Measurements from ENCODE around the gene NOX1. TPM values are rescaled to one million over a fixed set of nuclear protein-coding genes. Genes with fewer than 3 reads are reported as not detected.
"Not testable (repeated sequence)": the region's sequence is repeated elsewhere in the genome, so short reads cannot be mapped to it uniquely, and the experiment has no call there.

Gene NOX1
- total and polyA plus RNA-seq, 7 donors = not detected

- Histone ChIP-seq H3K36me3 (ENCODE audit: insufficient read depth in 1 of 2, low read depth in 1 of 2) (no peaks in the 10 kb centered on the region), H3K9me3 (peaks cover 8% of the 10 kb centered on the region), H3K4me1 (no peaks in the 10 kb centered on the region), H3K4me3 (no peak overlapping the region), H3K27me3 (ENCODE audit: insufficient read depth in 3 of 3, low read length in 2 of 3) (peaks cover 0 to 4% (median 0%) of the 10 kb centered on the region in 3 donors), H3K27ac (no peak overlapping the region)
- 72 to 80% (median 80%) methylated on average over 3 of the region's 3 CpGs for WGBS, 3 donors
- intact Hi-C loops (cut with DNase I) = no loop called here
- DNase-seq (no peak), ATAC-seq (no peak)
- no peak for TF ChIP-seq CTCF (IDR thresholded peaks at IDR 0.05)
Measured at GRCh38 chrX:100802843-100803242, 71.3 kb downstream of the NOX1 start.

- no peak for TF ChIP-seq CTCF (IDR thresholded peaks at IDR 0.05)
Measured at GRCh38 chrX:100798484-100799214, 75.5 kb downstream of the NOX1 start.

GRCh38 chrX:100797359-100797758 is 76.8 kb downstream of the NOX1 start:
- intact Hi-C loops (cut with DNase I) = no loop called here
- TF ChIP-seq CTCF (IDR thresholded peaks at IDR 0.05) = no peak
- WGBS, 3 donors = 83 to 85% (median 84%) methylated on average over 4 of the region's 4 CpGs

More at GRCh38 chrX:100798484-100799214, 75.5 kb downstream of the NOX1 start:
- no peaks in the 10 kb centered on the region for H3K9me3 ChIP-seq
- H3K27ac ChIP-seq = no peak overlapping the region
- H3K4me1 ChIP-seq = no peaks in the 10 kb centered on the region
- no peak for DNase-seq
- no peak overlapping the region for H3K4me3 ChIP-seq
- peaks cover 0 to 4% (median 0%) of the 10 kb centered on the region in 3 donors for H3K27me3 ChIP-seq (ENCODE audit: insufficient read depth in 3 of 3, low read length in 2 of 3)
- H3K36me3 ChIP-seq (ENCODE audit: insufficient read depth in 1 of 2, low read depth in 1 of 2) = no peaks in the 10 kb centered on the region
- no peak for ATAC-seq
- intact Hi-C loops (cut with DNase I) = no loop called here
- WGBS, 3 donors = 53 to 56% (median 56%) methylated on average over 4 of the region's 4 CpGs

GRCh38 chrX:100796371-100796770 is 77.8 kb downstream of the NOX1 start:
- H3K27ac ChIP-seq; ATAC-seq; intact Hi-C loops (cut with DNase I); H3K27me3 ChIP-seq (ENCODE audit: insufficient read depth in 3 of 3, low read length in 2 of 3); H3K4me3 ChIP-seq; DNase-seq; H3K36me3 ChIP-seq (ENCODE audit: insufficient read depth in 1 of 2, low read depth in 1 of 2); H3K4me1 ChIP-seq; H3K9me3 ChIP-seq: not testable (repeated sequence)
- 82 to 95% (median 89%) methylated on average over 7 of the region's 7 CpGs for WGBS, 3 donors

More at GRCh38 chrX:100797359-100797758, 76.8 kb downstream of the NOX1 start:
- Histone ChIP-seq H3K27me3 (ENCODE audit: insufficient read depth in 3 of 3, low read length in 2 of 3) (peaks cover 0 to 7% (median 0%) of the 10 kb centered on the region in 3 donors), H3K4me3 (no peak overlapping the region), H3K36me3 (ENCODE audit: insufficient read depth in 1 of 2, low read depth in 1 of 2) (no peaks in the 10 kb centered on the region), H3K4me1 (no peaks in the 10 kb centered on the region), H3K27ac (no peak overlapping the region), H3K9me3 (no peaks in the 10 kb centered on the region)
- ATAC-seq (no peak), DNase-seq (no peak)

Other genes starting within 250 kb of the NOX1 start
- gene TSPAN6, start 237.6 kb downstream of the NOX1 start, total RNA-seq = 1 to 10 TPM; 2.1 to 3.8 (median 2.8) TPM
- 1 to 10 TPM; 3.3 to 4.3 (median 3.8) TPM for gene TSPAN6, start 237.6 kb downstream of the NOX1 start, polyA plus RNA-seq
- 1 to 10 TPM; 4.9 to 7.3 (median 5.1) TPM for gene SRPX2, start 230.2 kb downstream of the NOX1 start, total RNA-seq
- gene SRPX2, start 230.2 kb downstream of the NOX1 start, polyA plus RNA-seq = 1 to 10 TPM; 2.1 to 2.8 (median 2.3) TPM
- 1 to 10 TPM; 1.6 to 2.2 (median 2.0) TPM for gene SYTL4, start 142.2 kb downstream of the NOX1 start, total RNA-seq
- 1 to 10 TPM; 1.3 to 1.6 (median 1.4) TPM for gene SYTL4, start 142.2 kb downstream of the NOX1 start, polyA plus RNA-seq
- gene CSTF2, start 54.0 kb downstream of the NOX1 start, total RNA-seq = 1 to 10 TPM; 3.3 to 6.8 (median 4.8) TPM
- gene CSTF2, start 54.0 kb downstream of the NOX1 start, polyA plus RNA-seq = 10 to 100 TPM in 2 of 3 donors, 1 to 10 TPM in 1; 4.5 to 14.0 (median 10.6) TPM
- under 1 TPM in 3 of 4 donors, not detected in 1; 0.08 to 0.28 (median 0.09) TPM for gene XKRX, start 54.6 kb upstream of the NOX1 start, total RNA-seq
- under 1 TPM in 2 of 3 donors, not detected in 1; 0.05 to 0.26 TPM for gene XKRX, start 54.6 kb upstream of the NOX1 start, polyA plus RNA-seq
- gene ARL13A, start 95.3 kb upstream of the NOX1 start, total RNA-seq = not detected
- not detected for gene ARL13A, start 95.3 kb upstream of the NOX1 start, polyA plus RNA-seq
- gene TRMT2B, start 177.8 kb upstream of the NOX1 start, total RNA-seq = 10 to 100 TPM; 10.5 to 19.5 (median 13.3) TPM
- 10 to 100 TPM in 1 of 3 donors, 1 to 10 TPM in 2; 7.2 to 27.0 (median 9.1) TPM for gene TRMT2B, start 177.8 kb upstream of the NOX1 start, polyA plus RNA-seq
- under 1 TPM in 3 of 4 donors, not detected in 1; 0.16 to 0.28 (median 0.17) TPM for gene TMEM35A, start 204.5 kb upstream of the NOX1 start, total RNA-seq
- under 1 TPM; 0.08 to 0.25 (median 0.12) TPM for gene TMEM35A, start 204.5 kb upstream of the NOX1 start, polyA plus RNA-seq
- gene CENPI, start 223.8 kb upstream of the NOX1 start, total RNA-seq = under 1 TPM; 0.10 to 0.34 (median 0.25) TPM
- gene CENPI, start 223.8 kb upstream of the NOX1 start, polyA plus RNA-seq = under 1 TPM in 2 of 3 donors, not detected in 1; 0.35 to 0.39 TPM